Pancreas (tissue), 10 donors: Measurements from ENCODE around the gene PFDN2. TPM values are rescaled to one million over a fixed set of nuclear protein-coding genes. Genes with fewer than 3 reads are reported as not detected.

Experiments used
- ATAC-seq, 4 donors: fragments of 200-7000 bp; cut with Tn5 transposase; one replicate each; pipeline versions ENCODE4 v1.8.0 to v1.9.1; 2020; ENCODE audit warnings: mild to moderate bottlenecking in 4 of 4, moderate library complexity in 4 of 4
- DNase-seq, 6 donors: peaks; one replicate each; pipeline ENCODE4 v3.0.0-alpha.2; 2020
- FAIRE-seq: peaks from 2 replicates; lab custom pipeline; 2012; peaks lifted over from hg19 to GRCh38; lab: Jason Lieb, UNC
- H3K27ac ChIP-seq, 4 donors: fragments of 200-600 bp; sonication (generic); 1 replicate in 3 of 4; 2 replicates in 1 of 4; pipeline versions ENCODE4 v1.5.0 to v1.8.0; 2020
- H3K27me3 ChIP-seq, 4 donors: fragments of 200-600 bp; one replicate each; pipeline ENCODE4 v1.8.0; 2021
- H3K36me3 ChIP-seq, 3 donors: fragments of 200-600 bp; sonication (generic) in 1 of 3; one replicate each; pipeline versions ENCODE4 v1.5.0 to v1.8.0; 2020 to 2021
- H3K4me1 ChIP-seq, 3 donors: fragments of 200-600 bp; one replicate each; pipeline ENCODE4 v1.8.0; 2021
- H3K4me3 ChIP-seq, 4 donors: fragments of 200-600 bp; sonication (generic) in 2 of 4; one replicate each; pipeline versions ENCODE4 v1.5.0 to v1.8.0; 2020 to 2021
- H3K9me3 ChIP-seq, 4 donors: fragments of 200-600 bp; one replicate each; pipeline ENCODE4 v1.8.0; 2021
- CTCF ChIP-seq, 4 donors: fragments of 200-600 bp; sonication (generic) in 3 of 4; IDR thresholded peaks; one replicate each; pipeline versions ENCODE4 v1.5.0 to v1.8.0; 2021; ENCODE audit warnings: antibody characterized with exemption in 4 of 4
- WGBS, 2 donors: extraction: QIAGEN DNeasy Blood & Tissue Kit; methylation state at CpG; one replicate each; pipeline ENCODE4 v1.1.7; 2013; 5-methylcytosine and 5-hydroxymethylcytosine counted together
- intact Hi-C, 3 donors: fragments of 100-400 bp; cut with DNase I; formaldehyde crosslinking; loops; one replicate each; pipeline versions ENCODE4 v1.11.1 to v1.14.2; 2022
- polyA plus RNA-seq, 2 donors: library from polyadenylated mRNA; stranded (reverse); fragments of 200-250 nt; gene quantifications; one replicate each; pipeline ENCODE4 v1.2.3, GENCODE V29; 2013
- total RNA-seq, 6 donors: library from RNA; stranded (reverse); fragmentation: NEBNext Ultra II Directional in 4 of 6; extraction: Animal tissue kit (Norgen Biotek cat#: 25700) in 4 of 6; gene quantifications; one replicate each; pipeline versions ENCODE4 v1.2.1 to v1.2.4, GENCODE V29; 2021 to 2023
- donor health status: healthy with polysubstance abuse.
- donor health status: DM: no; HTN: no; CAD: no; lungs with moderate emphysema.
- donor health status: DM: no; HTN: no; CAD: no.
- donor health status: control.
- donor health status: control.
- donor health status: Bipolar disorder and iron deficiency.
- donor health status: DM: yes; HTN: yes; CAD: no.
- donor health status: DM: no; HTN: no; CAD: no.
- donor health status: DM: no; HTN: no; CAD: no.
- donor health status: DM: yes; HTN: yes; CAD: no.

Gene PFDN2
- total and polyA plus RNA-seq, 8 donors: 9.8 to 91.6 (median 18.7) TPM

- H3K27me3 ChIP-seq: no peaks in the 10 kb centered on the region
- ATAC-seq (no peak), DNase-seq (no peak), FAIRE-seq (no peak)
- H3K27ac ChIP-seq: no peak overlapping the region
- H3K36me3 ChIP-seq: no peaks in the 10 kb centered on the region
- H3K4me1 ChIP-seq: no peaks in the 10 kb centered on the region
- 89 to 93% methylated on average over 29 of the region's 29 CpGs for WGBS, 2 donors
- intact Hi-C loops: loop anchor here in 1 of 3 donors (10.0 kb wide), 1 partner anchor 136 kb away; no protein-coding TSS in a partner anchor
- no peak overlapping the region for H3K4me3 ChIP-seq
- TF ChIP-seq CTCF (IDR thresholded peaks at IDR 0.05): no peak
- no peaks in the 10 kb centered on the region for H3K9me3 ChIP-seq
Observed at GRCh38 chr1:161140755-161141400, 23.0 kb upstream of the PFDN2 start.

- H3K27me3 ChIP-seq: no peaks in the 10 kb centered on the region
- no peaks in the 10 kb centered on the region for H3K36me3 ChIP-seq
- H3K4me3 ChIP-seq: no peak overlapping the region
- 8 to 11% methylated on average over 1 of the region's 1 CpG for WGBS, 2 donors
- intact Hi-C loops: loop anchor here in 1 of 3 donors (10.0 kb wide), 2 partner anchors 135 to 305 kb away; no protein-coding TSS in a partner anchor
- no peak for FAIRE-seq
- TF ChIP-seq CTCF (IDR thresholded peaks at IDR 0.05): peak in 2 of 4 donors; percentile 43 to 47
- no peaks in the 10 kb centered on the region for H3K9me3 ChIP-seq
- H3K27ac ChIP-seq: no peak overlapping the region
- H3K4me1 ChIP-seq: no peaks in the 10 kb centered on the region
- peak; percentile 74 to 88 (median 80) for ATAC-seq
- peak in 1 of 6 donors; percentile 55 for DNase-seq
Observed at GRCh38 chr1:161139766-161140165, 21.9 kb upstream of the PFDN2 start.

GRCh38 chr1:161138431-161138830 lies 20.6 kb upstream of the PFDN2 start:
- intact Hi-C loops: loop anchor here in 1 of 3 donors (10.0 kb wide), 1 partner anchor 304 kb away; no protein-coding TSS in a partner anchor
- peaks cover 0 to 9% (median 0%) of the 10 kb centered on the region in 3 donors for H3K4me1 ChIP-seq
- H3K27me3 ChIP-seq: no peaks in the 10 kb centered on the region
- FAIRE-seq (no peak), ATAC-seq (no peak), DNase-seq (no peak)
- no peaks in the 10 kb centered on the region for H3K36me3 ChIP-seq
- no peak for TF ChIP-seq CTCF (IDR thresholded peaks at IDR 0.05)
- 86 to 88% methylated on average over 1 of the region's 1 CpG for WGBS, 2 donors
- H3K4me3 ChIP-seq: no peak overlapping the region
- no peaks in the 10 kb centered on the region for H3K9me3 ChIP-seq
- no peak overlapping the region for H3K27ac ChIP-seq

- no peak overlapping the region for H3K27ac ChIP-seq
- H3K27me3 ChIP-seq: no peaks in the 10 kb centered on the region
- 80 to 91% methylated on average over 3 of the region's 3 CpGs for WGBS, 2 donors
- DNase-seq (no peak), ATAC-seq (no peak), FAIRE-seq (no peak)
- no peaks in the 10 kb centered on the region for H3K36me3 ChIP-seq
- intact Hi-C loops: loop anchor here in 1 of 3 donors (10.0 kb wide), 1 partner anchor 303 kb away; no protein-coding TSS in a partner anchor
- peaks cover 0 to 9% (median 0%) of the 10 kb centered on the region in 3 donors for H3K4me1 ChIP-seq
- no peak overlapping the region for H3K4me3 ChIP-seq
- H3K9me3 ChIP-seq: no peaks in the 10 kb centered on the region
- no peak for TF ChIP-seq CTCF (IDR thresholded peaks at IDR 0.05)
Observed at GRCh38 chr1:161137881-161138280, 20.0 kb upstream of the PFDN2 start.
